ENCODE measurements around the gene PLEKHG4B. TPM values are rescaled to one million over a fixed set of nuclear protein-coding genes. Genes with fewer than 3 reads are reported as not detected.

Gene PLEKHG4B
- total and polyA plus RNA-seq, 4 experiments from 2014 or later: not detected

GRCh38 chr5:176296-176823 lies 84.4 kb downstream of the PLEKHG4B start:
- Mint-ChIP-seq H3K27me3 (peaks cover 5 to 16% of the 10 kb centered on the region in 2 donors), H3K4me1 (no peaks in the 10 kb centered on the region), H3K9me3 (no peaks in the 10 kb centered on the region), H3K4me3 (no peak overlapping the region), H3K36me3 (no peaks in the 10 kb centered on the region), H3K27ac (no peak overlapping the region)
- DNase-seq: no peak
- Histone ChIP-seq H3K27ac (ENCODE audit: low read depth, low read length) (no peak overlapping the region), H3K36me3 (ENCODE audit: insufficient read depth, low read length) (no peaks in the 10 kb centered on the region), H3K4me1 (ENCODE audit: insufficient read depth, low read length) (no peaks in the 10 kb centered on the region), H3K4me3 (ENCODE audit: low read length in 2 of 2) (no peak overlapping the region), H3K9me3 (ENCODE audit: control insufficient read depth in 1 of 2, low read length in 2 of 2) (no peaks in the 10 kb centered on the region), H3K27me3 (ENCODE audit: insufficient read depth, low read length) (peaks cover 3% of the 10 kb centered on the region)
- CTCF ChIA-PET (ENCODE audit: partially characterized antibody): interaction anchor here (0.6 kb wide), 1 partner anchor 172 kb away, joined by 3 read pairs; no protein-coding TSS in a partner anchor
- POLR2A ChIA-PET (ENCODE audit: partially characterized antibody): no interaction called here
- intact Hi-C loops (cut with micrococcal nuclease): no loop called here

GRCh38 chr5:178110-178509 lies 86.1 kb downstream of the PLEKHG4B start:
- peak overlapping the region in 1 of 7 donors; percentile 55 for H3K27ac Mint-ChIP-seq
- H3K4me3 Mint-ChIP-seq: no peak overlapping the region
- peaks cover 5 to 13% of the 10 kb centered on the region in 2 donors for H3K27me3 Mint-ChIP-seq
- Histone ChIP-seq H3K4me1 (ENCODE audit: insufficient read depth, low read length) (no peaks in the 10 kb centered on the region), H3K27me3 (ENCODE audit: insufficient read depth, low read length) (peaks cover 3% of the 10 kb centered on the region), H3K9me3 (ENCODE audit: control insufficient read depth in 1 of 2, low read length in 2 of 2) (no peaks in the 10 kb centered on the region), H3K36me3 (ENCODE audit: insufficient read depth, low read length) (no peaks in the 10 kb centered on the region), H3K27ac (ENCODE audit: low read depth, low read length) (no peak overlapping the region), H3K4me3 (ENCODE audit: low read length in 2 of 2) (no peak overlapping the region)
- intact Hi-C loops (cut with micrococcal nuclease): no loop called here
- no peaks in the 10 kb centered on the region for H3K4me1 Mint-ChIP-seq
- POLR2A ChIA-PET (ENCODE audit: partially characterized antibody): no interaction called here
- no peak for DNase-seq
- CTCF ChIA-PET (ENCODE audit: partially characterized antibody): no interaction called here
- no peaks in the 10 kb centered on the region for H3K9me3 Mint-ChIP-seq
- no peaks in the 10 kb centered on the region for H3K36me3 Mint-ChIP-seq

GRCh38 chr5:179401-179800 lies 87.4 kb downstream of the PLEKHG4B start:
- H3K9me3 Mint-ChIP-seq: no peaks in the 10 kb centered on the region

GRCh38 chr5:180286-180918 lies 88.4 kb downstream of the PLEKHG4B start:
- ChIA-PET POLR2A (ENCODE audit: partially characterized antibody) (no interaction called here), CTCF (ENCODE audit: partially characterized antibody) (interaction anchor here (1.4 kb wide), 1 partner anchor 8 kb away, joined by 6 read pairs; no protein-coding TSS in a partner anchor)
- no peaks in the 10 kb centered on the region for H3K9me3 ChIP-seq (ENCODE audit: control insufficient read depth in 1 of 2, low read length in 2 of 2)
- H3K4me1 ChIP-seq (ENCODE audit: insufficient read depth, low read length): no peaks in the 10 kb centered on the region
- no peaks in the 10 kb centered on the region for H3K36me3 ChIP-seq (ENCODE audit: insufficient read depth, low read length)
- no peak overlapping the region for H3K27ac ChIP-seq (ENCODE audit: low read depth, low read length)
- H3K9me3 Mint-ChIP-seq: no peaks in the 10 kb centered on the region
- no peak overlapping the region for H3K27ac Mint-ChIP-seq
- no peaks in the 10 kb centered on the region for H3K36me3 Mint-ChIP-seq
- H3K27me3 Mint-ChIP-seq: peaks cover 2 to 11% of the 10 kb centered on the region in 2 donors
- H3K4me1 Mint-ChIP-seq: no peaks in the 10 kb centered on the region
- H3K4me3 ChIP-seq (ENCODE audit: low read length in 2 of 2): no peak overlapping the region
- peaks cover 3% of the 10 kb centered on the region for H3K27me3 ChIP-seq (ENCODE audit: insufficient read depth, low read length)
- no peak overlapping the region for H3K4me3 Mint-ChIP-seq
- no peak for DNase-seq
- intact Hi-C loops (cut with micrococcal nuclease): no loop called here

More at GRCh38 chr5:179401-179800, 87.4 kb downstream of the PLEKHG4B start:
- no peaks in the 10 kb centered on the region for H3K4me1 ChIP-seq (ENCODE audit: insufficient read depth, low read length)
- H3K27me3 ChIP-seq (ENCODE audit: insufficient read depth, low read length): peaks cover 3% of the 10 kb centered on the region
- Mint-ChIP-seq H3K4me3 (no peak overlapping the region), H3K27me3 (peaks cover 4 to 13% of the 10 kb centered on the region in 2 donors), H3K36me3 (no peaks in the 10 kb centered on the region), H3K4me1 (no peaks in the 10 kb centered on the region), H3K27ac (no peak overlapping the region)
- intact Hi-C loops (cut with micrococcal nuclease): no loop called here
- DNase-seq: no peak
- no peak overlapping the region for H3K4me3 ChIP-seq (ENCODE audit: low read length in 2 of 2)
- H3K9me3 ChIP-seq (ENCODE audit: control insufficient read depth in 1 of 2, low read length in 2 of 2): no peaks in the 10 kb centered on the region
- no peak overlapping the region for H3K27ac ChIP-seq (ENCODE audit: low read depth, low read length)
- no peaks in the 10 kb centered on the region for H3K36me3 ChIP-seq (ENCODE audit: insufficient read depth, low read length)
- CTCF ChIA-PET (ENCODE audit: partially characterized antibody): no interaction called here
- POLR2A ChIA-PET (ENCODE audit: partially characterized antibody): no interaction called here

GRCh38 chr5:181160-181559 lies 89.2 kb downstream of the PLEKHG4B start:
- H3K4me1 Mint-ChIP-seq: no peaks in the 10 kb centered on the region
- POLR2A ChIA-PET (ENCODE audit: partially characterized antibody): no interaction called here

GRCh38 chr5:181566-181965 lies 89.6 kb downstream of the PLEKHG4B start:
- no peak overlapping the region for H3K27ac ChIP-seq (ENCODE audit: low read depth, low read length)
- intact Hi-C loops (cut with micrococcal nuclease): no loop called here
- CTCF ChIA-PET (ENCODE audit: partially characterized antibody): no interaction called here

More at GRCh38 chr5:181160-181559, 89.2 kb downstream of the PLEKHG4B start:
- Histone ChIP-seq H3K36me3 (ENCODE audit: insufficient read depth, low read length) (no peaks in the 10 kb centered on the region), H3K27me3 (ENCODE audit: insufficient read depth, low read length) (peaks cover 3% of the 10 kb centered on the region), H3K27ac (ENCODE audit: low read depth, low read length) (no peak overlapping the region), H3K4me3 (ENCODE audit: low read length in 2 of 2) (no peak overlapping the region), H3K9me3 (ENCODE audit: control insufficient read depth in 1 of 2, low read length in 2 of 2) (no peaks in the 10 kb centered on the region), H3K4me1 (ENCODE audit: insufficient read depth, low read length) (no peaks in the 10 kb centered on the region)
- no peak overlapping the region for H3K27ac Mint-ChIP-seq
- no peaks in the 10 kb centered on the region for H3K36me3 Mint-ChIP-seq
- CTCF ChIA-PET (ENCODE audit: partially characterized antibody): interaction anchor here (1.4 kb wide), 1 partner anchor 8 kb away, joined by 6 read pairs; no protein-coding TSS in a partner anchor
- no peak overlapping the region for H3K4me3 Mint-ChIP-seq
- no peak for DNase-seq
- peaks cover 2 to 11% of the 10 kb centered on the region in 2 donors for H3K27me3 Mint-ChIP-seq
- intact Hi-C loops (cut with micrococcal nuclease): no loop called here
- no peaks in the 10 kb centered on the region for H3K9me3 Mint-ChIP-seq

GRCh38 chr5:182126-182525 lies 90.2 kb downstream of the PLEKHG4B start:
- Mint-ChIP-seq H3K36me3 (no peaks in the 10 kb centered on the region), H3K4me3 (no peak overlapping the region), H3K27me3 (peaks cover 2 to 11% of the 10 kb centered on the region in 2 donors), H3K9me3 (no peaks in the 10 kb centered on the region), H3K27ac (no peak overlapping the region), H3K4me1 (no peaks in the 10 kb centered on the region)
- peaks cover 3% of the 10 kb centered on the region for H3K27me3 ChIP-seq (ENCODE audit: insufficient read depth, low read length)
- no peak overlapping the region for H3K27ac ChIP-seq (ENCODE audit: low read depth, low read length)
- intact Hi-C loops (cut with micrococcal nuclease): no loop called here
- CTCF ChIA-PET (ENCODE audit: partially characterized antibody): no interaction called here
- no peaks in the 10 kb centered on the region for H3K9me3 ChIP-seq (ENCODE audit: control insufficient read depth in 1 of 2, low read length in 2 of 2)
- no peak for DNase-seq
- H3K4me3 ChIP-seq (ENCODE audit: low read length in 2 of 2): no peak overlapping the region
- POLR2A ChIA-PET (ENCODE audit: partially characterized antibody): no interaction called here
- no peaks in the 10 kb centered on the region for H3K36me3 ChIP-seq (ENCODE audit: insufficient read depth, low read length)
- no peaks in the 10 kb centered on the region for H3K4me1 ChIP-seq (ENCODE audit: insufficient read depth, low read length)

More at GRCh38 chr5:181566-181965, 89.6 kb downstream of the PLEKHG4B start:
- no peaks in the 10 kb centered on the region for H3K9me3 ChIP-seq (ENCODE audit: control insufficient read depth in 1 of 2, low read length in 2 of 2)
- Mint-ChIP-seq H3K4me1 (no peaks in the 10 kb centered on the region), H3K9me3 (no peaks in the 10 kb centered on the region), H3K4me3 (no peak overlapping the region), H3K36me3 (no peaks in the 10 kb centered on the region), H3K27me3 (peaks cover 2 to 11% of the 10 kb centered on the region in 2 donors), H3K27ac (no peak overlapping the region)
- H3K36me3 ChIP-seq (ENCODE audit: insufficient read depth, low read length): no peaks in the 10 kb centered on the region
- H3K4me1 ChIP-seq (ENCODE audit: insufficient read depth, low read length): no peaks in the 10 kb centered on the region
- no peak overlapping the region for H3K4me3 ChIP-seq (ENCODE audit: low read length in 2 of 2)
- H3K27me3 ChIP-seq (ENCODE audit: insufficient read depth, low read length): peaks cover 3% of the 10 kb centered on the region
- POLR2A ChIA-PET (ENCODE audit: partially characterized antibody): no interaction called here
- no peak for DNase-seq

Measured in CD4-positive, alpha-beta memory T cell (primary cell).